ENCODE data around the gene FGF22. TPM values are rescaled to one million over a fixed set of nuclear protein-coding genes. Genes with fewer than 3 reads are reported as not detected.
A peak's percentile ranks its signal among the peaks of the same experiment; 100 is the strongest.

FGF22 gene
- total RNA-seq, 1 donor from 2014 or later = not detected

- peaks cover 5% of the 10 kb centered on the region for H3K27me3 Mint-ChIP-seq (ENCODE audit: unreplicated experiment)
- peaks cover 4% of the 10 kb centered on the region for H3K36me3 Mint-ChIP-seq (ENCODE audit: low read depth, unreplicated experiment)
- no peak for DNase-seq (ENCODE audit: low spot score)
- H3K27ac Mint-ChIP-seq (ENCODE audit: unreplicated experiment) = no peak overlapping the region
- no peaks in the 10 kb centered on the region for H3K9me3 Mint-ChIP-seq (ENCODE audit: unreplicated experiment)
- TF ChIP-seq CTCF (IDR thresholded peaks at IDR 0.05; ENCODE audit: unreplicated experiment) = no peak
- H3K4me1 Mint-ChIP-seq (ENCODE audit: unreplicated experiment) = no peaks in the 10 kb centered on the region
- no peak overlapping the region for H3K4me3 Mint-ChIP-seq (ENCODE audit: unreplicated experiment)
These were observed 13.0 kb downstream of the FGF22 start for GRCh38 chr19:652467-653389.

- no peaks in the 10 kb centered on the region for H3K9me3 Mint-ChIP-seq (ENCODE audit: unreplicated experiment)
- TF ChIP-seq CTCF (IDR thresholded peaks at IDR 0.05; ENCODE audit: unreplicated experiment) = no peak
- DNase-seq (ENCODE audit: low spot score) = no peak
- peaks cover 5% of the 10 kb centered on the region for H3K27me3 Mint-ChIP-seq (ENCODE audit: unreplicated experiment)
- peaks cover 4% of the 10 kb centered on the region for H3K36me3 Mint-ChIP-seq (ENCODE audit: low read depth, unreplicated experiment)
- no peak overlapping the region for H3K27ac Mint-ChIP-seq (ENCODE audit: unreplicated experiment)
- peak overlapping the region; percentile 47 for H3K4me3 Mint-ChIP-seq (ENCODE audit: unreplicated experiment)
- no peaks in the 10 kb centered on the region for H3K4me1 Mint-ChIP-seq (ENCODE audit: unreplicated experiment)
These were observed 13.7 kb downstream of the FGF22 start for GRCh38 chr19:653425-653824.

- no peak for DNase-seq (ENCODE audit: low spot score)
- H3K9me3 Mint-ChIP-seq (ENCODE audit: unreplicated experiment) = no peaks in the 10 kb centered on the region
- H3K4me3 Mint-ChIP-seq (ENCODE audit: unreplicated experiment) = no peak overlapping the region
- TF ChIP-seq CTCF (IDR thresholded peaks at IDR 0.05; ENCODE audit: unreplicated experiment) = no peak
- H3K36me3 Mint-ChIP-seq (ENCODE audit: low read depth, unreplicated experiment) = peaks cover 4% of the 10 kb centered on the region
- no peak overlapping the region for H3K27ac Mint-ChIP-seq (ENCODE audit: unreplicated experiment)
- no peaks in the 10 kb centered on the region for H3K4me1 Mint-ChIP-seq (ENCODE audit: unreplicated experiment)
- H3K27me3 Mint-ChIP-seq (ENCODE audit: unreplicated experiment) = peaks cover 5% of the 10 kb centered on the region
These were observed 16.0 kb downstream of the FGF22 start for GRCh38 chr19:655691-656090.

GRCh38 chr19:656751-657559, 17.3 kb downstream of the FGF22 start:
- TF ChIP-seq CTCF (IDR thresholded peaks at IDR 0.05; ENCODE audit: unreplicated experiment) = no peak
- H3K36me3 Mint-ChIP-seq (ENCODE audit: low read depth, unreplicated experiment) = peaks cover 4% of the 10 kb centered on the region
- no peak overlapping the region for H3K4me3 Mint-ChIP-seq (ENCODE audit: unreplicated experiment)
- H3K4me1 Mint-ChIP-seq (ENCODE audit: unreplicated experiment) = peaks cover 8% of the 10 kb centered on the region
- no peak for DNase-seq (ENCODE audit: low spot score)
- H3K27me3 Mint-ChIP-seq (ENCODE audit: unreplicated experiment) = peaks cover 9% of the 10 kb centered on the region
- no peak overlapping the region for H3K27ac Mint-ChIP-seq (ENCODE audit: unreplicated experiment)
- H3K9me3 Mint-ChIP-seq (ENCODE audit: unreplicated experiment) = no peaks in the 10 kb centered on the region
